Loucy (cell line): Measurements from ENCODE around the gene OVOL3.

Experiments used
- CTCF ChIP-seq: fragments of 200-600 bp; sonication (generic); conservative IDR thresholded peaks from 2 replicates; pipeline ENCODE4 v1.5.1; 2014; ENCODE audit warnings: mild to moderate bottlenecking, antibody characterized with exemption, low read length
- EZH2phosphoT487 ChIP-seq: fragments of 200-600 bp; IDR thresholded peaks from 2 replicates; pipeline ENCODE4 v1.6.1; 2018; ENCODE audit warnings: antibody characterized with exemption, mild to moderate bottlenecking, moderate library complexity, borderline replicate concordance

- TF ChIP-seq CTCF, result no peak
- TF ChIP-seq EZH2phosphoT487, result no peak
Measured at GRCh38 chr19:36067681-36068080, 43.3 kb upstream of the OVOL3 start.
